GM12891 (cell line): ENCODE data around the gene RDM1.

Experiments used
- POLR2A ChIP-seq: IDR thresholded peaks from 2 replicates; pipeline ENCODE4 v1.6.1; 2011; ENCODE audit warnings: low read depth, low read length, control low read depth
- SPI1 ChIP-seq: IDR thresholded peaks from 2 replicates; pipeline ENCODE4 v1.6.1; 2011; ENCODE audit warnings: low read depth, low read length, control low read depth
- TAF1 ChIP-seq: IDR thresholded peaks from 2 replicates; pipeline ENCODE4 v1.6.1; 2011; ENCODE audit warnings: low read depth, low read length, control low read depth

DNA sequence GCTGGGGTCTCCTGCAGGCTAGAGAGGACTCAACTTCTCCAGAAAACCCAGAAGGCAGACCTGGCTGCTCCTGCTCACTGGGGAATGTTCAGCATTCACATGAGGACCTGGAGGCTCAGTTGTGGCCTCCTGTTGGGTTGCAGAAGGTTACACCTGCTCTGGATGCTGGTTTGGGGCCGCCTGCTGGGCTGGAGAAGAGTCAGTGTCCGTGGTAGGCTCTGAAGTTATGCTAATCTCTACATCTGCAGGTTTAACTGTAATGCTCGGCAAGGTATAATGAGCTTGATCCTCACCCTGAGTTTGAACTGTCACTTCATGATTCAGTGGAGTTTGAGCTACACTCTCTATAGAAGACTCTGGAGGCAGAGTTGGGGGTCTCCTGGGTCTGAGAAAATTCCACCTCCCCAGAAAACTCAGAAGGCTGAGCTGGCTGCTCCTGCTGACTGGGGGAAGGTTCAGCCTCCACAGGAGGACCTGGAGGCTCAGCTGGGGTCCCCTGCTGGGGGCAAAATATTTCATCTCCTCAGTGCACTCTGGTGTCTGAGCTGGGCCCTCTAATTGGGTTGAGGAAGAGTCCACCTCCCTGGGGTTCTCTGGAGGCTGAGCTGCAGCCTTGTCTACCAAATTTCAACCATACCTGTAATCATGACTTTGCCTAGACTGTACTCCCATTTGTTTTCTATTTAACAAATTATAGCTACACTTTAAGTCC is 23.5 kb downstream of the RDM1 start:
- TF ChIP-seq TAF1 (no peak), POLR2A (no peak), SPI1 (no peak)
